Progenitor cell of endocrine pancreas (in vitro differentiated cells): ENCODE results near the gene GMDS. TPM values are rescaled to one million over a fixed set of nuclear protein-coding genes. Genes with fewer than 3 reads are reported as not detected.

Source experiments
- DNase-seq: peaks from one replicate; pipeline ENCODE4 v3.0.0; 2021; ENCODE audit warnings: low spot score; ENCODE audit not compliant: unreplicated experiment
- H3K27ac Mint-ChIP-seq: 2 replicates; pipeline ENCODE4 v1.8.0; 2021; ENCODE audit warnings: mild to moderate bottlenecking, moderate library complexity, mixed read lengths
- H3K27me3 Mint-ChIP-seq: 2 replicates; pipeline ENCODE4 v1.8.0; 2021; ENCODE audit warnings: mixed read lengths
- H3K36me3 Mint-ChIP-seq: 2 replicates; pipeline ENCODE4 v1.8.0; 2022; ENCODE audit warnings: mixed read lengths; ENCODE audit not compliant: insufficient read depth
- H3K4me1 Mint-ChIP-seq: 2 replicates; pipeline ENCODE4 v1.8.0; 2021; ENCODE audit warnings: low read depth, mixed read lengths
- H3K4me3 Mint-ChIP-seq: 2 replicates; pipeline ENCODE4 v1.8.0; 2021; ENCODE audit warnings: low read depth, mild to moderate bottlenecking, moderate library complexity, mixed read lengths
- H3K9me3 Mint-ChIP-seq: 2 replicates; pipeline ENCODE4 v1.8.0; 2021; ENCODE audit warnings: low read depth, mixed read lengths
- total RNA-seq: library from RNA; stranded (reverse); gene quantifications from 2 replicates; pipeline ENCODE4 v1.2.1, GENCODE V29; 2021
- TF ChIP-seq, protein P1 (sequence below): fragments of 200-600 bp; sonication (generic); IDR thresholded peaks from one replicate; pipeline ENCODE4 v1.5.0; 2021; ENCODE audit warnings: antibody characterized with exemption, mild to moderate bottlenecking; ENCODE audit not compliant: unreplicated experiment

Gene GMDS
- total RNA-seq, 1 donor from 2014 or later, result 17.2 TPM

DNA sequence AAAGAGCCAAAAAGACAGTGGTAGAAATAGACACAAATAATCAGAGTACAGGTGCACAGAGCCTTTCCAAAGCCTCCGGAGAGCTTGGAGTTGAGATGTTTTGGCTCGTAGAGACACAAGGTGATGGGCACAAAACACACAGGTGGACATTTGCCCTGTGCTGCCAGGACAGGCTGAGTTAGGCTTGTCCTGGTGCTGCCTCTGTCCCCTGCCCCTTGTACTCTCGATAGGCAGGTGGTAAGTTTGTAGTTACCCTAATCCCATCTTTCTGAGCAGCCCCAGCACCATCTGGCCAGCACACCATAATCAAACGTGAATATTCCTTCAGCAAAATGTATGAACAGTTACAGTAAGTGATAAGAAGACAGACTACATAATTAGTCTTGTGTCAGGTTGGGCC is 540.2 kb downstream of the GMDS start:
- Mint-ChIP-seq H3K36me3 (no peaks in the 10 kb centered on the region), H3K9me3 (no peaks in the 10 kb centered on the region), H3K4me1 (peaks cover 2% of the 10 kb centered on the region), H3K27ac (no peak overlapping the region), H3K4me3 (no peak overlapping the region), H3K27me3 (peaks cover 21% of the 10 kb centered on the region)
- TF ChIP-seq, protein P1, sequence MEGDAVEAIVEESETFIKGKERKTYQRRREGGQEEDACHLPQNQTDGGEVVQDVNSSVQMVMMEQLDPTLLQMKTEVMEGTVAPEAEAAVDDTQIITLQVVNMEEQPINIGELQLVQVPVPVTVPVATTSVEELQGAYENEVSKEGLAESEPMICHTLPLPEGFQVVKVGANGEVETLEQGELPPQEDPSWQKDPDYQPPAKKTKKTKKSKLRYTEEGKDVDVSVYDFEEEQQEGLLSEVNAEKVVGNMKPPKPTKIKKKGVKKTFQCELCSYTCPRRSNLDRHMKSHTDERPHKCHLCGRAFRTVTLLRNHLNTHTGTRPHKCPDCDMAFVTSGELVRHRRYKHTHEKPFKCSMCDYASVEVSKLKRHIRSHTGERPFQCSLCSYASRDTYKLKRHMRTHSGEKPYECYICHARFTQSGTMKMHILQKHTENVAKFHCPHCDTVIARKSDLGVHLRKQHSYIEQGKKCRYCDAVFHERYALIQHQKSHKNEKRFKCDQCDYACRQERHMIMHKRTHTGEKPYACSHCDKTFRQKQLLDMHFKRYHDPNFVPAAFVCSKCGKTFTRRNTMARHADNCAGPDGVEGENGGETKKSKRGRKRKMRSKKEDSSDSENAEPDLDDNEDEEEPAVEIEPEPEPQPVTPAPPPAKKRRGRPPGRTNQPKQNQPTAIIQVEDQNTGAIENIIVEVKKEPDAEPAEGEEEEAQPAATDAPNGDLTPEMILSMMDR, result no peak
- DNase-seq, result no peak

DNA sequence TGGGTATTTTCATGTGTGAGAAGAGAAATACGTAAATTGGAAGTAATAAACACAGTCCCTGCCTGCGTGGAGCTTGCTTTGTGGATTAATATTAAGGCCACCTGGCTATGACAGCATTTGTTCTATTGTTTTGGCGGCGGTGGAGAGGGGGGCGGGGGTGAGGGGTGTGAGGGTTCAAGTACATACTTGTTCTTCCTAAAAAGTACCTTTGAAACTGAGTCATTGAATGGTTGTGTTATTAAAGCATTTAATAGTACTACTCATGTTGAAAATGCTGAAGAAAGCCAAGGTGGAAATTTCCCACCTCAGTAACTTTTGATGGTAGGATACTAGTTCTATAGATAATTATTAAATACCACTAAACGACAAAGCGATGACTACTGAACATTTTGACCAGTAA is 540.7 kb downstream of the GMDS start:
- TF ChIP-seq, protein P1, result no peak
- Mint-ChIP-seq H3K9me3 (no peaks in the 10 kb centered on the region), H3K27me3 (peaks cover 21% of the 10 kb centered on the region), H3K36me3 (no peaks in the 10 kb centered on the region), H3K27ac (no peak overlapping the region), H3K4me1 (no peaks in the 10 kb centered on the region), H3K4me3 (no peak overlapping the region)
- no peak for DNase-seq

DNA sequence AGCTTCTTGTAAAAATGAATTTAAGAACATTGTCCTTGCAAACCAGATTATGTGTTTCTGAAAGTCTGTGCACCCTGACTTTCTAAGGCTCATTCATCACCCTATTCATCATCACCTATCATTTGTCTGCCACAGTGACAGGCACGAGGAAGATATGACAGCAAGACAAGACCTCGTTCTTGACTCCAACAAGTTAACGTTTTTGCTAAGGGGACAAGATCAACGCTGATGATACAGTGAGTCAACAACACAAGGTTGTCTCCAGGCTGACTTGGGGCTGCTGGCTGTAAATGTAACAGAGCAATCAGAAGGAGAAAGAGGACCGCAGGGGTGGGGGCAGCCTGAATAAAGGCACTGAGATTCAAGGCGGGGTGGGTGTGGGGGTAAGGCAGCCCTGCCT is 541.5 kb downstream of the GMDS start:
- Mint-ChIP-seq H3K36me3 (no peaks in the 10 kb centered on the region), H3K4me3 (no peak overlapping the region), H3K9me3 (no peaks in the 10 kb centered on the region), H3K27ac (no peak overlapping the region), H3K27me3 (peaks cover 22% of the 10 kb centered on the region), H3K4me1 (no peaks in the 10 kb centered on the region)
- TF ChIP-seq, protein P1, result no peak
- no peak for DNase-seq

DNA sequence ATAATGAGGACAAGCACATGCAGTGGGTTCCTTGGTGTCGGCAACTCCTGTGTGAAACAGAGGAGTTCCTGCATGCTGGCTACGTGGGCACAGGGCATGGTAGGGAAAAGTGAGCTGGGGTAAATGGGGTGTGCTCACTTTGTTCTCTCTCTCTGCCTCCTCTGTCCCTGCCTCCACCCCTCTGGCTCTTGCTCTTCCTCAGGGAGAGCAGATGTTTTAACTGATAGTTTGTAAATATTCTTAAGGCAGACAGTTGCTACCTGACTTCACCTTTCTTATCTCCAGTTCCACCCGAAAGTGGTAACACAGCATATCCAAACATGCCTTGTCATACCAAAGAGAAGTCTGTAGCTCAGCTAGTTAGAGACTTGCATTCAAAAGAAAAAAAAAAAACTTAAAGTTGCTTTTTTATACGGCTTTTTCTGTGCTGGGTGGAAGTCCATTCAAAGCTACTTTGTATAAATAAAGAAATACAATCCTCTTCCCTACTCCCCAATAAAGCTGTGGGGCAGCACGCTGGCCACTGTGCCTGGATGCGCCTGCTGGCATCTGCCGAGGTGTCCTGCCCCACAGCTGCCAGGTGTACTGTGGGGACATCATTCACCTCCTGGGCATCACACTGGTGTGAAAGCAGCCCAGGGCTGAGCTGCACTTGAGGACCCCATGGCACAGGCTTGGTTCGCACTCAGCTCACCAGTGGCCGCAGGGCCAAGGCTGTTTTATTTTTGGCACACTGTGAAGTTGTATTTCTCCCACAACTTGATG is 542.1 kb downstream of the GMDS start:
- H3K27me3 Mint-ChIP-seq, result peaks cover 23% of the 10 kb centered on the region
- no peaks in the 10 kb centered on the region for H3K4me1 Mint-ChIP-seq
- no peak overlapping the region for H3K27ac Mint-ChIP-seq
- no peaks in the 10 kb centered on the region for H3K9me3 Mint-ChIP-seq
- TF ChIP-seq, protein P1, result no peak
- H3K36me3 Mint-ChIP-seq, result no peaks in the 10 kb centered on the region
- no peak for DNase-seq
- H3K4me3 Mint-ChIP-seq, result no peak overlapping the region

DNA sequence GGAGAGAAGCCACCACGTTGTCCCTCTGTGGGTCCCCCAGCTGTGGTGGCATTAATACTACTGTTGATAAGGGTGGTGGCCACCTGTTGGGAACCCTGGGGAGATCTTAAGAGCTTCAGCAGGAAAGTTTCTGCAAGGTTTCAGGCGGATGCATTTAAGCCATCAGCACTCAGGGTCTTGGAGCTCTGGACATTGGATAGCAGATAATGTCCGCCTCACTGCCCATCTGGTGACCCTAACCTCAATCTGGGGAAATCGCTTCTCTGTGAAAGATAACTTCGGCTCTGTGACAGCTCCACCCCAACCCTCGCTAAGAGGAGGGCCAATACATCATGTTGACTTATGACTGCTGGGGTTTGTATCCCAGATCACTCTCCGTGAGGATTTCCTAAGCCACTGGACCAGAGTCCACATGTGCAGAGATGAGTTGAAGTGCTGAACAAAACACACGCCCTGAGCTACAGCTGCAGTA is 542.8 kb downstream of the GMDS start:
- TF ChIP-seq, protein P1, result no peak
- H3K36me3 Mint-ChIP-seq, result no peaks in the 10 kb centered on the region
- no peak overlapping the region for H3K4me3 Mint-ChIP-seq
- H3K27me3 Mint-ChIP-seq, result peaks cover 23% of the 10 kb centered on the region
- H3K9me3 Mint-ChIP-seq, result no peaks in the 10 kb centered on the region
- no peak overlapping the region for H3K27ac Mint-ChIP-seq
- no peak for DNase-seq
- H3K4me1 Mint-ChIP-seq, result no peaks in the 10 kb centered on the region
